OCI-LY1 (cell line): ENCODE measurements around the gene IRF7.

Experiments used
- H2AFZ ChIP-seq: fragments of 200-600 bp; sonication (generic), shearing (Covaris generic); 2 replicates; pipeline ENCODE4 v1.6.0; 2014; ENCODE audit warnings: antibody characterized with exemption, mild to moderate bottlenecking, low read length
- H3F3A ChIP-seq: fragments of 200-600 bp; sonication (generic), shearing (Covaris generic); 2 replicates; pipeline ENCODE4 v1.6.0; 2014; ENCODE audit warnings: mild to moderate bottlenecking, antibody characterized with exemption, low read length, moderate library complexity; ENCODE audit not compliant: insufficient read depth
- H3K27ac ChIP-seq: fragments of 200-600 bp; sonication (generic); 2 replicates; pipeline ENCODE4 v1.5.1; 2014; ENCODE audit warnings: low read length, mixed run types, mild to moderate bottlenecking, low read depth; ENCODE audit not compliant: poor library complexity, severe bottlenecking
- H3K27me3 ChIP-seq: fragments of 200-600 bp; sonication (generic); 2 replicates; pipeline ENCODE4 v1.6.0; 2014; ENCODE audit warnings: antibody characterized with exemption, mild to moderate bottlenecking, low read length, moderate library complexity; ENCODE audit not compliant: insufficient read depth
- H3K36me3 ChIP-seq: fragments of 200-600 bp; sonication (generic); 2 replicates; pipeline ENCODE4 v1.6.1; 2014; ENCODE audit warnings: mild to moderate bottlenecking, antibody characterized with exemption, low read length, moderate library complexity, mixed read lengths; ENCODE audit not compliant: insufficient read depth
- H3K4me1 ChIP-seq: fragments of 200-600 bp; sonication (generic); 2 replicates; pipeline ENCODE4 v1.5.1; 2014; ENCODE audit warnings: mild to moderate bottlenecking, low read length, moderate library complexity; ENCODE audit not compliant: insufficient read depth, severe bottlenecking
- H3K4me2 ChIP-seq: fragments of 200-600 bp; sonication (generic), shearing (Covaris generic); 2 replicates; pipeline ENCODE4 v1.6.1; 2014; ENCODE audit warnings: low read length
- H3K4me3 ChIP-seq: fragments of 200-600 bp; sonication (generic); 2 replicates; pipeline ENCODE4 v1.5.1; 2014; ENCODE audit warnings: low read length, low read depth, mild to moderate bottlenecking, mixed read lengths; ENCODE audit not compliant: poor library complexity, severe bottlenecking
- H3K79me2 ChIP-seq: fragments of 200-600 bp; shearing (Covaris generic); 2 replicates; pipeline ENCODE4 v1.6.1; 2016; ENCODE audit warnings: mixed run types, low read length, mixed read lengths; ENCODE audit not compliant: insufficient read depth
- H3K9ac ChIP-seq: fragments of 200-600 bp; sonication (generic), shearing (Covaris generic); 2 replicates; pipeline ENCODE4 v1.6.1; 2014; ENCODE audit warnings: mild to moderate bottlenecking, low read length, mixed read lengths
- H3K9me2 ChIP-seq: fragments of 200-600 bp; sonication (generic), shearing (Covaris generic); 2 replicates; pipeline ENCODE4 v1.6.1; 2014; ENCODE audit warnings: low read depth, mild to moderate bottlenecking, low read length, mixed read lengths
- H3K9me3 ChIP-seq: fragments of 200-600 bp; shearing (Covaris generic); 2 replicates; pipeline ENCODE4 v1.6.1; 2014; ENCODE audit warnings: low read length, mixed read lengths
- H4K20me1 ChIP-seq: fragments of 200-600 bp; sonication (generic), shearing (Covaris generic); 2 replicates; pipeline ENCODE4 v1.6.0; 2016; ENCODE audit warnings: mild to moderate bottlenecking, low read length; ENCODE audit not compliant: insufficient read depth
- EZH2 ChIP-seq: fragments of 200-600 bp; sonication (generic), shearing (Covaris generic); IDR thresholded peaks from 2 replicates; pipeline ENCODE4 v1.8.0; 2017; ENCODE audit warnings: borderline replicate concordance, mixed run types, mild to moderate bottlenecking, antibody characterized with exemption, low read length, moderate library complexity, mixed read lengths
- TF ChIP-seq, protein P1 (sequence below): fragments of 200-600 bp; sonication (generic), shearing (Covaris generic); IDR thresholded peaks from 2 replicates; pipeline ENCODE4 v1.5.1; 2017; ENCODE audit warnings: mild to moderate bottlenecking, antibody characterized with exemption, low read length, moderate library complexity, mixed read lengths

Gene IRF7

DNA sequence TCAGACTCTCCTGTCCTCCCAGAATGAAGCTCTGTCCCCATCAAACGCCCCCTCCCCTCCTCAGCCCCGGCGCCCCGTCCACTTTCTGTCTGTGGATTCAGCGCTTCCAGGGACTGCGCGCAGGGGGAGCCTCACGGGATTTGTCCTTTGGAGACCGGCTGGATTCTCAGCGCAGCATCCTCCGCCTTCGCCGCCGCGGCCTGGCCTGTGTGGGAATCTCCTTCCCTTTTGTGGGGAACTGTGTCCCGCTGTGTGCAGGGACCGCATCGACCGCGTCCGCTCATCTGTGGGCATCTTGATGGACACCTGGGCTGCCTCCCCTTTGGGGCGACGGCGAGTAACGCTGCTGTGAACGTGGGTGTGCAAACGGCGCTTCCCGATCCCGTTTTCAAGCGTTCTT lies 12.3 kb upstream of the IRF7 start:
- Histone ChIP-seq H4K20me1 (no peaks in the 10 kb centered on the region), H3K4me1 (peaks cover 18% of the 10 kb centered on the region), H3K79me2 (no peaks in the 10 kb centered on the region), H3F3A (no peaks in the 10 kb centered on the region), H3K4me2 (peak overlapping the region; percentile 18; the same call in 1 of the 2 replicates), H3K36me3 (peaks cover 2% of the 10 kb centered on the region; the same call in 1 of the 2 replicates), H3K9ac (no peak overlapping the region), H3K9me3 (no peaks in the 10 kb centered on the region), H3K27me3 (0 out of 2 replicates have a peak, but pooled peaks cover 3% of the 10 kb centered on the region), H3K9me2 (no peaks in the 10 kb centered on the region), H3K4me3 (no peak overlapping the region), H2AFZ (no peak overlapping the region), H3K27ac (no peak overlapping the region)
- TF ChIP-seq, protein P1, sequence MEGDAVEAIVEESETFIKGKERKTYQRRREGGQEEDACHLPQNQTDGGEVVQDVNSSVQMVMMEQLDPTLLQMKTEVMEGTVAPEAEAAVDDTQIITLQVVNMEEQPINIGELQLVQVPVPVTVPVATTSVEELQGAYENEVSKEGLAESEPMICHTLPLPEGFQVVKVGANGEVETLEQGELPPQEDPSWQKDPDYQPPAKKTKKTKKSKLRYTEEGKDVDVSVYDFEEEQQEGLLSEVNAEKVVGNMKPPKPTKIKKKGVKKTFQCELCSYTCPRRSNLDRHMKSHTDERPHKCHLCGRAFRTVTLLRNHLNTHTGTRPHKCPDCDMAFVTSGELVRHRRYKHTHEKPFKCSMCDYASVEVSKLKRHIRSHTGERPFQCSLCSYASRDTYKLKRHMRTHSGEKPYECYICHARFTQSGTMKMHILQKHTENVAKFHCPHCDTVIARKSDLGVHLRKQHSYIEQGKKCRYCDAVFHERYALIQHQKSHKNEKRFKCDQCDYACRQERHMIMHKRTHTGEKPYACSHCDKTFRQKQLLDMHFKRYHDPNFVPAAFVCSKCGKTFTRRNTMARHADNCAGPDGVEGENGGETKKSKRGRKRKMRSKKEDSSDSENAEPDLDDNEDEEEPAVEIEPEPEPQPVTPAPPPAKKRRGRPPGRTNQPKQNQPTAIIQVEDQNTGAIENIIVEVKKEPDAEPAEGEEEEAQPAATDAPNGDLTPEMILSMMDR: no peak
- no peak for TF ChIP-seq EZH2

DNA sequence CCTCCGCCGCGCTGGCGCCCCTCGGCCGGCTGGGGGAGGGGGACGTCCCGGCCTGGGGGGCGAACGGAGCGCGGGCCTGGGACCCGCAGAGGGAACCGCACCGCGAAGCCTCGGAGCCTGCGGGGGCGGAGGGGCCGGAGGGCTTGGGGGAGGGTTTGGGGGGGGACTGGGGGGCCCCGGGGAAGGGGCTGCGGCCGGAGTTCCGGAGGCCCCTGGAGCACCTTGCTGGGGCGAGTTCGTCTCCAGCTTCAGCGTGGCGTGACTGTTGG lies 11.5 kb upstream of the IRF7 start:
- peaks cover 18% of the 10 kb centered on the region for H3K4me1 ChIP-seq
- H3K27ac ChIP-seq: no peak overlapping the region
- H3K4me2 ChIP-seq: no peak overlapping the region
- no peak overlapping the region for H3K4me3 ChIP-seq
- no peak for TF ChIP-seq EZH2
- TF ChIP-seq, protein P1: no peak
- H3K9me2 ChIP-seq: no peaks in the 10 kb centered on the region
- no peaks in the 10 kb centered on the region for H3K9me3 ChIP-seq
- 0 out of 2 replicates have a peak, but pooled peaks cover 3% of the 10 kb centered on the region for H3K27me3 ChIP-seq
- no peaks in the 10 kb centered on the region for H3K79me2 ChIP-seq
- H4K20me1 ChIP-seq: no peaks in the 10 kb centered on the region
- H2AFZ ChIP-seq: no peak overlapping the region
- H3K9ac ChIP-seq: no peak overlapping the region
- peaks cover 6% of the 10 kb centered on the region; the same call in 1 of the 2 replicates for H3K36me3 ChIP-seq
- H3F3A ChIP-seq: no peaks in the 10 kb centered on the region

DNA sequence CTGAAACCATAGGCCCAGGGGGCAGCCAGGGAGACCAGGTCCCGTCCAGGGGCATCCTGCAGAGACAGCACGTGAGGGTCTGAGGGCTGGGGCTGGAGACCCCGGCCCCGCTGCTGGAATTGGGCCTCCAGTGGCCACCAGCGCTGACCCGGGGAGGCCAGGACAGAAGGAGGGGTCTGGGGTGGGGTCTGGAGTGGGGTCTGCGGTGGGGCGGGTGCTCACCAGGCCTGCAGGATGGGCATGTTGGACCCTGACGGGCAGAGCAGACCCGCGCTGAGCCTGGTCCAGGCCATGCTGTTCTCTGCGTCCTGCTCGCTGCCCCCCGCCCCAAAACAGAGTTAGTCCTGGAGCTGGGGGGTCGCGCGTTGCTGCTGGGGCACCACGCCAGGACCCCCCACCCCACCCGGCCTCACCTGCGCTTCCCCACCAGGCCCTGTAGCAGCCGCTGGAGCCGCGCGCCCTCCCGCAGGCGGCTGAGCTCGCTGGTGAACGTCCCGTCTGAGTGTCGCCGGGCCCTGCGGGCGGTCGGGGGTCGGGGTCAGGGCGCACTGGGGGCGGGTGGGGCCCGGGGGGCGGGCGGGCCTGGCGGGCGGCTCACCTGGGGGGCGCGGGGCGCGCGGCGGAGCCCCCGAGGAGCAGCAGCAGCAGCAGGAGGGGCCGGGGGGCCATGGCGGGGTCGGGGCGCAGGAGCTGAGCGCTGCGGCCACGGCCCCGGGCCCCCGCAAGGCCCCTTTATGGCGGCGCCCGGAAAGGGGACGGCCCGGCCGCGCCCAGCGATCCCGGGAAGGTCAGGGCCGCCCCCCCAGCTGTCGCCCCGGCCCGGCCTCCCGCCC lies 10.9 kb upstream of the IRF7 start, which contains the start of gene SCT:
TSS of gene SCT (minus strand) at position 707 of the 833 bp plus-strand sequence. CDS start at position 669, 38 bp downstream.
- TF ChIP-seq, protein P1: no peak
- TF ChIP-seq EZH2: no peak
- peaks cover 18% of the 10 kb centered on the region for H3K4me1 ChIP-seq
- H3K9me3 ChIP-seq: no peaks in the 10 kb centered on the region
- H3K4me2 ChIP-seq: no peak within 1 kb of the TSS; the same call in 1 of the 2 replicates
- H3K36me3 ChIP-seq: peaks cover 8% of the 10 kb centered on the region; the same call in 1 of the 2 replicates
- no peaks in the 10 kb centered on the region for H3F3A ChIP-seq
- 0 out of 2 replicates have a peak, but pooled peaks cover 3% of the 10 kb centered on the region for H3K27me3 ChIP-seq
- no peak within 1 kb of the TSS for H2AFZ ChIP-seq
- H3K4me3 ChIP-seq: no peak within 1 kb of the TSS
- H3K9me2 ChIP-seq: no peaks in the 10 kb centered on the region
- H3K27ac ChIP-seq: no peak within 1 kb of the TSS
- H4K20me1 ChIP-seq: no peaks in the 10 kb centered on the region
- no peak within 1 kb of the TSS for H3K9ac ChIP-seq
- H3K79me2 ChIP-seq: no peaks in the 10 kb centered on the region
